NCI-H1436 (cell line): ENCODE measurements around the gene ITPK1.
"Not testable (repeated sequence)": the region's sequence is repeated elsewhere in the genome, so short reads cannot be mapped to it uniquely, and the experiment has no call there.

Experiments used
- DNase-seq: peaks from one replicate; lab custom pipeline; 2025; lab: John Stamatoyannopoulos, UW

The ITPK1 gene

GRCh38 chr14:93083917-93084316 lies 31.8 kb downstream of the ITPK1 start:
- no peak for DNase-seq

GRCh38 chr14:93082576-93083001 lies 33.1 kb downstream of the ITPK1 start:
- no peak for DNase-seq

GRCh38 chr14:93081876-93082570 lies 33.7 kb downstream of the ITPK1 start:
- no peak for DNase-seq

GRCh38 chr14:93079865-93080403 lies 35.8 kb downstream of the ITPK1 start:
- DNase-seq: no peak

- no peak for DNase-seq
Observed at GRCh38 chr14:93079321-93079720, 36.4 kb downstream of the ITPK1 start.

- no peak for DNase-seq
Observed at GRCh38 chr14:93078870-93079269, 36.9 kb downstream of the ITPK1 start.

GRCh38 chr14:93076755-93077154 lies 39.0 kb downstream of the ITPK1 start:
- no peak for DNase-seq

GRCh38 chr14:93075891-93076290 lies 39.8 kb downstream of the ITPK1 start:
- no peak for DNase-seq

- DNase-seq: no peak
Observed at GRCh38 chr14:93073910-93074769, 41.6 kb downstream of the ITPK1 start.

GRCh38 chr14:93073358-93073707 lies 42.4 kb downstream of the ITPK1 start:
- no peak for DNase-seq

GRCh38 chr14:93072659-93073357 lies 42.9 kb downstream of the ITPK1 start:
- no peak for DNase-seq

- no peak for DNase-seq
Observed at GRCh38 chr14:93068711-93069110, 47.0 kb downstream of the ITPK1 start.

- DNase-seq: no peak
Observed at GRCh38 chr14:93067088-93067487, 48.6 kb downstream of the ITPK1 start.

GRCh38 chr14:93065272-93065730 lies 50.4 kb downstream of the ITPK1 start:
- DNase-seq: no peak

- DNase-seq: no peak
Observed at GRCh38 chr14:93064411-93065271, 51.1 kb downstream of the ITPK1 start.

GRCh38 chr14:93063393-93063792 lies 52.3 kb downstream of the ITPK1 start:
- DNase-seq: no peak

GRCh38 chr14:93062890-93063289 lies 52.8 kb downstream of the ITPK1 start:
- DNase-seq: no peak

- DNase-seq: not testable (repeated sequence)
Observed at GRCh38 chr14:93062013-93062412, 53.7 kb downstream of the ITPK1 start.

- DNase-seq: no peak
Observed at GRCh38 chr14:93061380-93062012, 54.2 kb downstream of the ITPK1 start.

GRCh38 chr14:93060841-93061240 lies 54.9 kb downstream of the ITPK1 start:
- DNase-seq: no peak
